VCaP (cell line): ENCODE measurements around the gene TENM3.

Experiments used
- H3K27ac ChIP-seq: fragments of 450-650 bp; 2 replicates; pipeline ENCODE4 v1.5.1; 2017
- TF ChIP-seq, protein P1 (sequence below): fragments of 450-650 bp; conservative IDR thresholded peaks from 2 replicates; pipeline ENCODE4 v1.5.1; 2017; ENCODE audit warnings: mild to moderate bottlenecking, moderate library complexity

TENM3 gene

DNA sequence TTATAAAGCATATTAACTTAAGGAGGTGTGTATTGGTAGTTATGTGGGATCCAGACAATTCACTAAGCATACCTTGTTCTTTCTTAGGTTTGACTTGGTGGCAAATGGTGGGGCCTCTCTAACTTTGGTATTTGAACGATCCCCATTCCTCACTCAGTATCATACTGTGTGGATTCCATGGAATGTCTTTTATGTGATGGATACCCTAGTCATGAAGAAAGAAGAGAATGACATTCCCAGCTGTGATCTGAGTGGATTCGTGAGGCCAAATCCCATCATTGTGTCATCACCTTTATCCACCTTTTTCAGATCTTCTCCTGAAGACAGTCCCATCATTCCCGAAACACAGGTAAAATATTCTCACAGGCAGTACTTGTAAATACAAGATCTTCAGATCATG lies 487.6 kb downstream of the TENM3 start:
- TF ChIP-seq, protein P1, sequence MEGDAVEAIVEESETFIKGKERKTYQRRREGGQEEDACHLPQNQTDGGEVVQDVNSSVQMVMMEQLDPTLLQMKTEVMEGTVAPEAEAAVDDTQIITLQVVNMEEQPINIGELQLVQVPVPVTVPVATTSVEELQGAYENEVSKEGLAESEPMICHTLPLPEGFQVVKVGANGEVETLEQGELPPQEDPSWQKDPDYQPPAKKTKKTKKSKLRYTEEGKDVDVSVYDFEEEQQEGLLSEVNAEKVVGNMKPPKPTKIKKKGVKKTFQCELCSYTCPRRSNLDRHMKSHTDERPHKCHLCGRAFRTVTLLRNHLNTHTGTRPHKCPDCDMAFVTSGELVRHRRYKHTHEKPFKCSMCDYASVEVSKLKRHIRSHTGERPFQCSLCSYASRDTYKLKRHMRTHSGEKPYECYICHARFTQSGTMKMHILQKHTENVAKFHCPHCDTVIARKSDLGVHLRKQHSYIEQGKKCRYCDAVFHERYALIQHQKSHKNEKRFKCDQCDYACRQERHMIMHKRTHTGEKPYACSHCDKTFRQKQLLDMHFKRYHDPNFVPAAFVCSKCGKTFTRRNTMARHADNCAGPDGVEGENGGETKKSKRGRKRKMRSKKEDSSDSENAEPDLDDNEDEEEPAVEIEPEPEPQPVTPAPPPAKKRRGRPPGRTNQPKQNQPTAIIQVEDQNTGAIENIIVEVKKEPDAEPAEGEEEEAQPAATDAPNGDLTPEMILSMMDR = no peak
- no peak overlapping the region for H3K27ac ChIP-seq

DNA sequence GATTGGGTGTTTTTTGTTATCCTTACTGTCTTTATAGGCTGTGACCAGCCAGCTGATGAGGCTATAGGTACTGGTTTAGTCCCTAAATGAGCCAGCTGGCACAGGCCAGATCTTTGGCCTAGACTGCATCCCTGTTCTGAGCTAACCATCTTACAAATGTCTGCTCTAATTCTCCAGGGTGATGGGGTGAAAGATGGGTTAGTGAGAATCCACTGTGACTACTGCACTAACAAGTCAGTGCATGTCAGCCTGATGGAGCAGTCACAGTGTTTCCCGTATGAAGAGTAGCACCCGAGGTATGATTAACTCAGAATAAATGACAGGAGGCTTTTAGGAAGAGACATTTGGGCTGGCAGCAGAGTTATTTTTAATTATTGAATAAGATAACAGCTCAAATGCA lies 493.0 kb downstream of the TENM3 start:
- no peak overlapping the region for H3K27ac ChIP-seq
- TF ChIP-seq, protein P1 = no peak

DNA sequence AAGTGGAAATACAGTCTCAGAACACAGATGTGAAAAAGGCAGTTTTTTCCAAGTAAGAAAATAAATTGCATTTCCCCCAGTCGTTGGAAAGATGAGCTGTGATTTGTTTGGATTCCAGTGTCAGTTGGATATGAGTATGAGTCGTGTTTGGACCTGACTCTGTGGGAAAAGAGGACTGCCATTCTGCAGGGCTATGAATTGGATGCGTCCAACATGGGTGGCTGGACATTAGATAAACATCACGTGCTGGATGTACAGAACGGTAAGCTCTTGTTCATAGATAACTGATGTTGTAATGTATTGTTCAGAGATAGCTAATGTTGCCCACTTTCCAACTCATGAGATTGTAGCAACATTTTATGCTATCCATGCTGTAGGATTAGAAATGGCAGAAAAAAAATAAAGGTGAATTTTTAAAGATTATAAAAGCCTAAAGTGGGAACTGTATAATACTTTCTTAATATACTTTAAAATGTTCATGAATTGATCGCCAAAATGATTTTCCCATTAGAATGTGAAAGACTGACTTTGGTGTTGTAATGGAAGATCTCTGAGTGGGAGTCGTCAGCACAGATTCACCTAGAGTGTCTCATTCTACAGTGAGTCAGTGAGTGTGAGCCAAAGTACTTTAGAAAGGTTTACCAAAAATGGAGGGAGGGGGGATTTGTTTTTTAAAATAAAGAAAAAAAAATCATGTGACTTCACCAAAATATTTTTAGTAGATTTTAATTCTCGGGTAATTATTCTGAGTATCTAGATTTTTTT lies 495.3 kb downstream of the TENM3 start:
- TF ChIP-seq, protein P1 = no peak

DNA sequence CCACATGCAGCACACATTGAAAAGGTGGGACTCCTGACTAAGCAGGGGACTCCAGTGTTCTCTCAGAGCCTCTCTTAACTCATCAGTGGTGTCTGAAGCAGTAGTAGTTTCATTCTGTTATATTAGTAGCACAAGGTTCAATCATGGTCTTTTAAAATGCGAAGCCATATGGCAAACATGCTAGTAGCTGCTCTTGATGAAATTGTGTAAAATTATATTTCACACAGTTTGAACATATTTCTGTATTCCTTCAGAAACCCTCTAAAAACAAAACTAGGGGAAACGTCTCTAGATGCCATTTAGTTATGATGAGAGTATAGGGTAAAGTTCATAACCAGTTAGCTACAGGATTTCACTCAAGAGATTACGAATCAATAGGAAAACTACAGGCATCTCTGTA lies 497.1 kb downstream of the TENM3 start:
- TF ChIP-seq, protein P1 = no peak
- no peak overlapping the region for H3K27ac ChIP-seq

More for the DNA sequence above, 495.3 kb downstream of the TENM3 start:
- H3K27ac ChIP-seq = no peak overlapping the region

DNA sequence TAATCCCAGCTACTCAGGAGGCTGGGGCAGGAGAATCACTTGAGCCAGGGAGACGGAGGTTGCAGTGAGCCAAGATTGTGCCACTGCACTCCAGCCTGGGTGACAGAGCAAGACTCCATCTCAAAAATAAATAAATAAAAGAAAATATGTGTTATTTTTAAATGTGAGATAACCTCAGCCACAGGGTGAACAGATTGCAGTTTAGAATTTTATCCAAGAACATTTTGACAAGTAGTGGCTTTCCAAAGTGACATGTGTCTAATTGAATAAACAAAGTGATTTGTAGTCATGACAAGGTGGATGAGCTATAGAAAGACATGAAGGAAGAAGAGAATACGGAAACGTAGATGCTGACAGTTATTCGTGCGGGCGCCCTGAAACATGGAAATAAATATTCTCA lies 497.9 kb downstream of the TENM3 start:
- TF ChIP-seq, protein P1 = no peak
- H3K27ac ChIP-seq = no peak overlapping the region

DNA sequence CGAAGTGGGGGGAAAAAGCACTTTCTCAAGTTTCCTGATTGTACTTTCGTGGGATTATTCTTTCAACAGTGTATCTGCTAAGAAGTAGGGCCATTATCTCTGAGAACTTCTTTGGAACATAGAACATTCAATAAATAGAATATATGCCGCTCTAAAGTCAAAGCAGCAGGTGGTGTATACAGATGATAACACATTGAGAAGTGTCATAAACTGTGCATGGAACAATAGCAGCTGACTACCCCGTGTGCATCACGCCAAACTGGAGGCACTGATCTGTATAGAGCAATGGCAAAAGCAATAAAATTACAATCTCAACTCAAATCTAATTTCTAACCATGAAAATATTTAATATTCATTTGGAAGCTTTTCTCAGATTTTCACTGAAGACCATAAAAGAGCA lies 498.7 kb downstream of the TENM3 start:
- TF ChIP-seq, protein P1 = no peak
- no peak overlapping the region for H3K27ac ChIP-seq

DNA sequence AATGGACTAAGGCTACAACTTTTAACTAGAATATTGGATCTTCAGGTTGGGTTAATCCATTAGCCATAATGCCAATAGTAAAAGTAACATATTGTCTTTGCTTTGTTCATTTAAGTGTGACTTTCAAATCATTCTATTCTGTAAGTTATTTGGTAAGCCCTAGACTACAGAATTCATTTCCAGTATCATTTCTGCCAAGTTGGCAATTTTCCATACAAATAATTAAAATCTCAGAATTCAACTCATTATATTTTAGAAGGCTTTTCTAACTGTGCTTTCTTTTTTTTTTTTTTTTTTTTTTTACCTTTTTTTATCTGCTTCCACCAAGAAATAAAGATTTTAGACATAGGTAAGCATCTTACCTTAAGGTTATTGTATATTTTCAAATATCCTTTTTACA lies 500.6 kb downstream of the TENM3 start:
- H3K27ac ChIP-seq = peak overlapping the region; percentile 82
- TF ChIP-seq, protein P1 = no peak
